H1 (cell line): ENCODE measurements around the gene SCAMP4. TPM values are rescaled to one million over a fixed set of nuclear protein-coding genes. Genes with fewer than 3 reads are reported as not detected.

Experiments used
- BCL11A ChIP-seq, 2 experiments: IDR thresholded peaks; one replicate each; pipeline ENCODE4 v1.6.1; 2011; ENCODE audit warnings: low read depth in 2 of 2, low read length in 2 of 2, mild to moderate bottlenecking in 2 of 2
- CBX8 ChIP-seq: fragments of 300-800, 300-1000 bp; sonication (generic); IDR thresholded peaks from 2 replicates; pipeline ENCODE4 v1.7.1; 2016; ENCODE audit warnings: low read depth, low read length, borderline replicate concordance
- EGR1 ChIP-seq: IDR thresholded peaks from 2 replicates; pipeline ENCODE4 v1.6.1; 2011; ENCODE audit warnings: low read depth, low read length, borderline replicate concordance
- SRF ChIP-seq: IDR thresholded peaks from 2 replicates; pipeline ENCODE4 v1.6.1; 2011; ENCODE audit warnings: mild to moderate bottlenecking, low read depth, low read length, moderate library complexity
- TBP ChIP-seq: IDR thresholded peaks from 2 replicates; pipeline ENCODE4 v1.6.1; 2011; ENCODE audit warnings: low read depth, low read length, improper control_type of control experiment
- polyA plus RNA-seq, 7 experiments: library from polyadenylated mRNA; depleted of rRNA in 3 of 7; stranded (reverse) in 5 of 7; unstranded in 2 of 7; fragments of >200 nt in 5 of 7; fragments of 200-250 nt in 2 of 7; gene quantifications; 1 replicate in 5 of 7; 2 replicates in 1 of 7; 4 replicates in 1 of 7; pipeline versions ENCODE4 v1.2.1 to v1.2.3, GENCODE V29; 2011 to 2013; ENCODE audit warnings: missing spikeins in 2 of 7, mixed read lengths in 2 of 7
- total RNA-seq: library from RNA; stranded (reverse); fragmentation: NEBNext Ultra II Directional; extraction: Animal tissue kit (Norgen Biotek cat#: 25700); gene quantifications from 2 replicates; pipeline ENCODE4 v1.2.1, GENCODE V29; 2021
- TF ChIP-seq, protein P1 (sequence below): IDR thresholded peaks from 2 replicates; pipeline ENCODE4 v1.6.1; 2012; ENCODE audit warnings: low read length, inconsistent platforms

The SCAMP4 gene
- total and polyA plus RNA-seq, 2 of the 8 experiments (the other 6 are each of a cell fraction or from before 2014, with no cell fraction given): 17.1 to 61.4 TPM

DNA sequence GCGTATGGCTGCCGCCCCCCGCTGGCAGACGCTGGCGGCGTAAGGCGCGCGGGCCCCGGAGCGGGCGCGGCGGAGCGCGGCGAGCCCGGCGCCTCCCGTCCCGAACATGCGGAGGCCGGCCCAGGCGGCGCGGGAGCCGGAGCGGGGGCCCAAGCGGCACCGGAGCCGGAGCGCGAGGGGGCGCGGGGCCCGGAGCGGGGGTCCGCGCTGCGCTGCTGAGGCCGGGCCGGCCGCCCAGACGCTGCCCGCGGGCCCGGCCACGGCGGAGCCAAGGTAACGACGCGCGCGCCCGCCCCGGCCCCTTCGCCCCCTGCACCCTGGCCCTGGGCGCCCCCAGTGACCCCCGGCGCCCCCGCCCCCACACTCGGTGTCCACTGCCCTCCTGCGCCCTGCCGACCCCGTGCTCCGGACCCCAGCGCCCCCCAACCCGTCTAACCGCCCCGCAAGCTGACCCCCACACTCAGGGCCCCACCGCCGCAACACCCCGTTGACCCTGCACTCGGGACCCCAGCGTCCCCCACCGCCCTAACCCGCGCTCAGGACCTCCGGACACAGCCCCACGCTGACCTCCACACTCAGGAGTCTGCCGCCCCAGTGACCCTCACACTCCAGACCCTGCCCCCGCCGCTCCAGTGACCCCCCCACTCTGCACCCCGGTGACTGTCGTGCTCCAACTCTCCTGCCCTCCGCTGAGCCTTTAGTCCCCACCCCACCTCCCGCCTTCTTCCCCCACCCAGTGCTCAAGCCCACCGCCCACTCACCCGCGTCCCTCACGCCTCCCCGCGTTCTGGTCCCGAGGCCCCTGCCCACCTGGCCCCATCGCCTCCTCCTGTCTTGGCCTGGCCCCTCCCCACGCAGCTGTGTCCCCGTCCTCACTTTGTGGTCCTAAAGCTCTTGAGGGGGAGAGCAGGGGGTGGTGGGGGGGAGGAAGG lies 36.2 kb downstream of the SCAMP4 start, which contains the start of gene CSNK1G2 (continued):
- no peak for TF ChIP-seq BCL11A (IDR thresholded peaks at IDR 0.05; ENCODE audit: low read depth in 2 of 2, low read length in 2 of 2)
- TF ChIP-seq CBX8: no peak
- 0 out of 2 replicates have a peak, but pooled peaks have one; percentile 6 for TF ChIP-seq EGR1
- no peak for TF ChIP-seq TBP
- no peak for TF ChIP-seq SRF
- TF ChIP-seq, protein P1, sequence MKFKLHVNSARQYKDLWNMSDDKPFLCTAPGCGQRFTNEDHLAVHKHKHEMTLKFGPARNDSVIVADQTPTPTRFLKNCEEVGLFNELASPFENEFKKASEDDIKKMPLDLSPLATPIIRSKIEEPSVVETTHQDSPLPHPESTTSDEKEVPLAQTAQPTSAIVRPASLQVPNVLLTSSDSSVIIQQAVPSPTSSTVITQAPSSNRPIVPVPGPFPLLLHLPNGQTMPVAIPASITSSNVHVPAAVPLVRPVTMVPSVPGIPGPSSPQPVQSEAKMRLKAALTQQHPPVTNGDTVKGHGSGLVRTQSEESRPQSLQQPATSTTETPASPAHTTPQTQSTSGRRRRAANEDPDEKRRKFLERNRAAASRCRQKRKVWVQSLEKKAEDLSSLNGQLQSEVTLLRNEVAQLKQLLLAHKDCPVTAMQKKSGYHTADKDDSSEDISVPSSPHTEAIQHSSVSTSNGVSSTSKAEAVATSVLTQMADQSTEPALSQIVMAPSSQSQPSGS: no peak
